ENCODE data around the gene SBK3.
"Not testable (repeated sequence)": the region's sequence is repeated elsewhere in the genome, so short reads cannot be mapped to it uniquely, and the experiment has no call there.

The SBK3 gene

GRCh38 chr19:55576746-55577145 lies 31.4 kb upstream of the SBK3 start:
- DNase-seq (ENCODE audit: low spot score), result no peak

- DNase-seq (ENCODE audit: low spot score), result not testable (repeated sequence)
These were observed 28.6 kb upstream of the SBK3 start for GRCh38 chr19:55573929-55574328.

GRCh38 chr19:55569477-55569876 lies 24.1 kb upstream of the SBK3 start:
- DNase-seq (ENCODE audit: low spot score), result not testable (repeated sequence)

GRCh38 chr19:55567708-55568328 lies 22.5 kb upstream of the SBK3 start:
- no peak for DNase-seq (ENCODE audit: low spot score)

GRCh38 chr19:55566823-55567222 lies 21.5 kb upstream of the SBK3 start:
- DNase-seq (ENCODE audit: low spot score), result no peak

- DNase-seq (ENCODE audit: low spot score), result no peak
These were observed 17.9 kb upstream of the SBK3 start for GRCh38 chr19:55563261-55563690.

- no peak for DNase-seq (ENCODE audit: low spot score)
These were observed 14.3 kb upstream of the SBK3 start for GRCh38 chr19:55559684-55560083.

GRCh38 chr19:55554741-55555152 lies 9.4 kb upstream of the SBK3 start:
- DNase-seq (ENCODE audit: low spot score), result no peak

GRCh38 chr19:55554302-55554701 lies 9.0 kb upstream of the SBK3 start:
- DNase-seq (ENCODE audit: low spot score), result no peak

- DNase-seq (ENCODE audit: low spot score), result no peak
These were observed 8.2 kb upstream of the SBK3 start for GRCh38 chr19:55553217-55554182.

- DNase-seq (ENCODE audit: low spot score), result no peak
These were observed 7.3 kb upstream of the SBK3 start for GRCh38 chr19:55552620-55553019.

GRCh38 chr19:55552206-55552605 lies 6.9 kb upstream of the SBK3 start:
- DNase-seq (ENCODE audit: low spot score), result no peak

GRCh38 chr19:55550321-55550650 lies 4.9 kb upstream of the SBK3 start:
- DNase-seq (ENCODE audit: low spot score), result no peak

GRCh38 chr19:55549500-55550320 lies 4.4 kb upstream of the SBK3 start:
- peak; percentile 90 for DNase-seq (ENCODE audit: low spot score)

GRCh38 chr19:55546822-55547614 lies 1.7 kb upstream of the SBK3 start:
- DNase-seq (ENCODE audit: low spot score), result no peak

GRCh38 chr19:55546011-55546410 lies 668 bp upstream of the SBK3 start:
- DNase-seq (ENCODE audit: low spot score), result no peak

- no peak for DNase-seq (ENCODE audit: low spot score)
These were observed 435 bp downstream of the SBK3 start for GRCh38 chr19:55544776-55545439.

- no peak for DNase-seq (ENCODE audit: low spot score)
These were observed 1.3 kb downstream of the SBK3 start for GRCh38 chr19:55544014-55544413.

- no peak for DNase-seq (ENCODE audit: low spot score)
These were observed 1.8 kb downstream of the SBK3 start for GRCh38 chr19:55543567-55543966.

- no peak for DNase-seq (ENCODE audit: low spot score)
These were observed 3.0 kb downstream of the SBK3 start for GRCh38 chr19:55542292-55542855.

- DNase-seq (ENCODE audit: low spot score), result no peak
These were observed 4.3 kb downstream of the SBK3 start for GRCh38 chr19:55541091-55541490.

Data from RKO (cell line).